HG03565 (cell line): Measurements from ENCODE around the gene APOF.
"Not testable (repeated sequence)": the region's sequence is repeated elsewhere in the genome, so short reads cannot be mapped to it uniquely, and the experiment has no call there.

ENCODE experiments used
- ATAC-seq: cut with Tn5 transposase; IDR thresholded peaks from one replicate; pipeline ENCODE4 v1.9.1; 2021; ENCODE audit warnings: mild to moderate bottlenecking, moderate library complexity; ENCODE audit not compliant: unreplicated experiment

APOF gene

DNA sequence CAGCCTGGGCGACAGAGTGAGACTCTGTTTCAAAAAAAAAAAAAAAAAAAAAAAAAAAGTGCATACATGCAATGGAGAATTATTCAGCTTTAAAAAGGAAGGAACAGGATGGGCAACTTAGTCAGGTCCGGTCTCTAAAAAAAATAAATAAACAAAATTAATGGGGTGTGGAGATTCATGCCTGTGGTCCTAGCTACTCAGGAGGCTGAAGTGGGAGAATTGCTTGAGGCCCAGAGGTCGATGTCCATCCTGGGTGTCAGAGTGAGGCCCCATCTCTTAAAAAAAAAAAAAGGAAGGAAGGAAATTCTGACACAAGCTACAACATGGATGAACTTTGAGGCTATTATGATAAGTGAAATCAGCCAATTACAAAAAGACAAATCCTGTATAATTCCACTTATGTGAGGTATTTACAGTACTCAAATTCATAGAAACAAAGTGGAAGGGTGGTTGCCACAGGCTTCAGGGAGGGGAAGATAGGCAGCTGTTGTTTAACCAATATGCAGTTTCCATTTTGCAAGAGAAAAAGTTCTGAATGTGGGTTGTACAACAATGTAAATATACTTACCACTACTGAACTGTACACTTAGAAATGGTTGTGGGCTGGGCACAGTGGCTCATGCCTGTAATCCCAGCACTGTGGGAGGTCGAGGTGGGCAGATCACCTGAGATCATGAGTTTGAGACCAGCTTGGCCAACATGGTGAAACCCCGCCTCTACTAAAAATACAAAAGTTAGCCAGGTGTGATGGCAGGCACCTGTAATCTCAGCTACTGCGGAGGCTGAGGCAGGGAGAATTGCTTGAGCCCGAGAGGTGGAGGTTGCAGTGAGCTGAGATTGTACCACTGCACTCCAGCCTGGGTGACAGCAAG lies 12.3 kb upstream of the APOF start:
- no peak for ATAC-seq

DNA sequence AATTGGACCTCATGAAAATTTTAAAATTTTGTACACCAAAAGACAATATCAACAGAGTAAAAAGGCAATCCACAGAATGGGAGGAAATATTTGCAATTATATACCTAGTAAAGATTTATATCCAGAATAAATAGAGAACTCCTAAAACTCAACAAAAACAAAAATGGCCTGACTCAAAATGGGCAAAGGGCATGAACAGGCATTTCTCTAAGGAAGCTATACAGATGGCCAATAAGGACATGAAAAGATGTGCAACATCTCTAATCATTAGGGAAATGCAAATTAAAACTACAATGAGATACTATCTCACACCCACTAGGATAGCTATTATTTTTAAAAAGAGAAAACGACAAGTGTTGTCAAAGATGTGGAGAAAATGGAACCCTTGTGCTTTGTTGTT lies 10.9 kb upstream of the APOF start:
- ATAC-seq = no peak

DNA sequence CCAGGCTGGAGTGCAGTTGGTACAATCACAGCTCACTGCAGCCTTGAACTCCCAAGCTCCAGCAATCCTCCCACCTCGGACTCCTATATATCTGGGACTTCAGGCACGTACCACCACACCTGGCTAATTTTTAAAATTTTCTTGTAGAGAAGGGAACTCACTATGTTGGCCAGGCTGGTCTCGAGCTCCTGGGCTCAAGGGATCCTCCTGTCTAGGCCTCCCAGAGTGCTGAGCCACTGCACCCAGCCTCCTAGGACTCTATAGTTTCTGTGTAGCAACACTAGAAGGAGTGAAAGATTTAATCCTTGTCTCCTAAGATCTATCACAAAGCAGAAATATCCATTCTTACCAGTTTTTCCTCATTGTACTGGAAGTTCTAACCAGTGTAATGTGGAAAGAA lies 4.3 kb upstream of the APOF start:
- ATAC-seq = no peak

DNA sequence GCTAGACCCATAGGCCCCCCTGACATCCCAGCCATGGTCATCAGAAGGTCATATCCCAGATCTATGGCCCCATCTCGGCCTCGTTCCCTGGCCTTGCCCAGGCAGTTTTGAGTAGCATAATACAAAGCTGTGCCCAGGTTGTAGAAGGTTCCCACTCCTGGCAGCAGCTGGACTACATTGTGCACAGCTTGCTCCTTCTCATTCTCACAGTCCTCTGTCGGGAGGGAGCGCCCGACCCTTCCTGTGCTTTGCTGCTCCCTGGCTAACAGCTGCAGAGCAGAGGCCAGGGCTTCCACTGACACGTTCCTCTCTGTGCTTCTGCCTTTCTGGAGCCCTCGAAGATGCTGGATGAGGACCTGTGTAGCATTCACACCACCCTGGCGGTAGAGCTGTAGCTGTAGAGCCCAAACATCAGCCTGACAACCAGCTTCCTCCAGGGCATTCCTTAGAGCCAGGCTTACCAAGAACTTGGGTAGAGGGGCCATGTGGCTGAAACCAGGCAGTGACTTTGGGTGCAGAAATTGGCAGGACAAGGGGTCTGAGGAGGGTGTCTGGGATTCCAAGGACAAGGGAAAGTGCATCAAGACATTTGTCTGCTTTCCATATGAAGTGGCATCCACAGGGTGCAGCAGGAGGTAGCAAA lies 1.0 kb downstream of the APOF start:
- ATAC-seq = no peak

DNA sequence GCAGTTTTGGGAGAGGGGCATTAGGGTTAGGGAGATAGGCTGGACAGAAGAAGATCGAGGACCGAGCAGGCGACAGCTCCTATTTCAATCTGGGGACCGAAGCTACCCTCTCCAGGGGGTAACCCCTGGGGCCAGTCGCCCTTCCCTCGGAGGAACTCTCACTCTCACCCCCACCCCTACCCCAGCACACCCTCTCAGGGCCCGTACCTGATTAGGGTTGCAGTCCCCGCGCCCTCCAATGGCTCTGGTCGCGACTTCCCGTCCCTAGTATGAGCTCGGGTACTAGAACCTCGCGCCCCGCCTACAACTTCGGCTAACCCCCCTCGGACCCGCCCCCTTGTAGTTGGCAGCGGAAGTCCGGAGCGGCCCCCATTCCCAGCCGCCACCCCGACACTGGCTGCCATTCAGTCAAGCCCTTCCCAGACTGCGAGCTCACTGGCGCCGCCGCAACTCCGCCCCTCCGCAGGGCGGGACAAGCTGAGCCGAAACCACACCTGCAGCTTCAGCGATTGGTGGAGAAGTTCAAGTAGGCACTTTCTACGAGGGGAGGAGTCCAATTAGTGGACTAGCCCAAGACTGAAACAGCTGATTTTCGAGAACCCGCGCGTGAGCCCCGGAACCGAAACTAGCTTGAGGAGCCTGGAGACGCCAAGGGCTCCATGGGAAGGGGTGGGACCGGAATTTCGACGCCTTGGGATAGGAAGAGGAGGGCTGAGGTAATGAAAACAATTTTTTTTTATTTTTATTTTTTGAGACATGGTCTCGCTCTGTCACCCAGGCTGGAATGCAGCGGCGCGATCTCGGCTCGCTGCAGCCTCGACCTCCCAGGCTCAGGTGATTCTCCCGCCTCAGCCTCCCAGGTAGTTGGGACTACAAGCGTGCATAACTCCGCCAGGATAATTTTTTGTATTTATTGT lies 2.5 kb downstream of the APOF start, which contains the start of gene STAT2:
TSS of gene STAT2 (minus strand) at position 257 of the 917 bp plus-strand sequence. CDS start 3,536 bp downstream, outside the sequence.
- peak; percentile 93 for ATAC-seq

DNA sequence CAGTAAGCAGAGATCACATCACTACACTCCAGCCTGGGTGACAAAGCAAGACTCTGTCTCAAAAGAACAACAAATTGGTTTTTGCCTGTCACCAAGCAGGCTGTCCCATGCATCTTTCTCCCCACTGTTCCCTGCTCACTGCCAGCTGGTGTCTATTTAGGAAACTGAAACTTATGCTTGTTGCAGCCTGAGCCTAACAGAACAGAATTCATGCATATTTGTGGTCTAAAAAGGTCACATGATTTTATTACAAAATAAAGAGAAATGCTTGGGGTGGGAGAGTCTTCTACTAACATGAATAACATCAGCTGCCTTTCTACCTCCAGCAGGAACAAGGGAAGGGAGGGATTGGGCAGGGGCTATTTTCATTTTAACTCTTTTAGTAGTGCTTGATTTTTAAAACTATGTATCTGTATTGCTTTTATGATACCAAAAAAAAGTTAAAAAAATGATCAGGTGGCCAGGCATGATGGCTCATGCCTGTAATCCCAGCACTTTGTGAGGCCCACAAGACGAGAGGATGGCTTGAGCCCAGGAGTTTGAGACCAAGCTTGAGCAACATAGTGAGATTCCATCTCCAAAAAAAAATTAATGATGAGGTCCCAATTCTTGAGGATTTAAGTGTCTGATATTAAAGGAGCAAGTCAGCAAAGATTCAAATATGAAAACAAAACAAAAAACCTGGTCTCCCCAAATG lies 3.7 kb downstream of the APOF start:
- ATAC-seq = no peak

DNA sequence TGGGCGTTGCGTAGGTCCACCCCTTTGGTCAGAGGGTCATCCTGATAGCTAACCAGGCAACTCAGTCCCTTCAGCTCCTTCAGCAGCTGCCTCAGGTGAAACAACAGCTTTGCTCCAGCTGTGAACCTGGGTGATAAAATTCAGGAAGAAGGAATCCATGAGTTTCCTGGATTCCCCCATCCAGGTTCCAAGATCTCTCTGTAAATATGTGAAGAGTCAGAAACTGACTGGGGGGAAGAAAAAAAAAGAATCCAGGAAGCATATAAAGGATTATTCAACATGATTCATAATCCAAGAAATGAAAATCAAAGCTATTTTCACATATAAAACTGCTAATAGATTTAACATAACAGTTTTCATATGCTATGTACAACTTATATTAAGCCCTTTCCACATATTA lies 11.3 kb downstream of the APOF start:
- no peak for ATAC-seq

DNA sequence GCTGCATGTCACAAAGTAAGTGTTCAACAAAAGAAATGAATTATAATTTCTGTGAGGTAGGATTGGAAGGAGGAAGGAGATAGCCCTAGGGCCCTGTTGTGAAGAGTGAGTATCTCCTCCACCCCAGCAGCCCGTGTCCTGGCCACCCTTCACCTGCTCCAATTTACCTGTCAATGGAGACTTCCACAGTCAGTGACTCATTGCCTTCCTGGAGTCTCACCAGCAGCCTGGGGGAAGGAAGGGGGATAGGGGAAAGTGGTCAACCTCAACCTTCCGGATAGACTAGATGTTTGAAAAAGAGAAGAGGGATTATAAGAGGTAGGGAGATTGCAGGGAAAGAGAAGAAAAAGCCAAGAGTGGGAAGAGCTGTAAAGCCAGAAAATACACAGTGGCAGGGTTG lies 12.0 kb downstream of the APOF start:
- ATAC-seq = no peak

DNA sequence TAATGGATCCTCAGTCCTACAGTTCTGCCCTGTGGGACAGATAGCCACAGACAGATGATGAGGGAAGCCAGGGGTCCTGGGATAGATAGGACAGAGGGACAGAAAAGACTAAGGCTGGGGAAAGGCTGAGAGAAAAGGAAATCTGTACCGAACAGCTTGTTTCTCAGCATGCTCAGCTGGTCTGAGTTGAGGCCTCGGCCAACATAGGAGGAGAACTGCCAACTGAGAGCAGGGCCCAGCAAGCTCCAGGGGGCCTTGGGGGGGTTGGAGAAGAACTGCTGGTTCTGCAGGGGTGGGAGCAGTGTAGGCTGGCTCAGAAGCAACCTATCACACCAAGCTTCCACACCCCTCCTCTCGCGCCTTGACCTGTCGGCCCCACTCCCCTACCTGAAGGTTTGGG lies 13.9 kb downstream of the APOF start:
- no peak for ATAC-seq

DNA sequence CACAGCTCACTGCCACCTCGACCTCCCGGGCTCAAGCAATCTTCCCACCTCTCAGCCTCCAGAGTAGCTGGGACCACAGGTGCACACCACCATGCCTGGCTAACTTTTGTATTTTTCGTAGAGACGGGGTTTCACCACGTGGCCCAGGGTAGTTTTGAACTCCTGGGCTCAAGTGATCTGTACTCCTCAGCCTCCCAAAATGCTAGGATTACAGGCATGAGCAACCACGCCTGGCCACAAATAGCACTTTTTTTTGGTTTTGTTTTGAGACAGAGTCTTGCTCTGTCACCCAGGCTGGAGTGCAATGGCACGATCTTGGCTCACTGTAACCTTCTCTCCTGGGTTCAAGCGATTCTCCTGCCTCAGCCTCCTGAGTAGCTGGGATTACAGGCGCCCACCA lies 15.4 kb downstream of the APOF start:
- ATAC-seq = not testable (repeated sequence)

DNA sequence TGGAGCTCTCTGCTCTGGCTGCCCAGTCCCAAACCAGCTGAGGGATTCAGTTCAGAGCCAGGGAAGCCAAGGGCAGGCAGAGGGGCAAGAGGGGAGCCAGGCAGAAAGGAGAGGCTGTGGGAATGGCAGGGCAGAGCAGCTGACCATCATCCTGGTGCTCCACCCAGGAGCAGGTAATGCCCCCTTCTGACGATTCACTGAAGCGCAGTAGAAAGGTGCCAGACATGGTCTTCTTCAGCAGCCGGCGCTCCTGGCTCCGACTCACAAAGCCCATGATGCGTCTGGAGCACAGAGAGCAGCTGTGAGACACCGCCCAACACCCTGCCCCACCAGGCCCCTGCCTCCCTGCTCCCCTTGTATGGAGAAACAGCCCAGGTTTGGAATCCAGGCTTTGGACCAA lies 16.0 kb downstream of the APOF start:
- no peak for ATAC-seq

DNA sequence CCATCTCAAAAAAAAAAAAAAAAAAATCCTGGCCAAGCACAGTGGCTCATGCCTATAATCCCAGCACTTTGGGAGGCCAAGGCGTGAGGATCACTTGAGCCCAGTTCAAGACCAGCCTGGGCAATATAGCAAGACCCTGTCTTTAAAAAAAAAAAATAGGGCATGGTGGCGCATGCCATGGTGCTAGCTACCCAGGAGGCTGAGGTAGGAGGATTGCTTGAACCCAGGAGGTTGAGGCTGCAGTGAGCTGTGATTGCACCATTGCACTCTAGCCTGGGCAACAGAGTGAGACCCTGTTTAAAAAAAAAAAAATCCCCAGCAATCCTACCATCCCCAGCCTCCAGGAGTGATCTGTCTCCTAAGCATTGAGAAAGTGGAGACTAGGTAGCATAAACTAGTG lies 20.4 kb downstream of the APOF start:
- not testable (repeated sequence) for ATAC-seq

DNA sequence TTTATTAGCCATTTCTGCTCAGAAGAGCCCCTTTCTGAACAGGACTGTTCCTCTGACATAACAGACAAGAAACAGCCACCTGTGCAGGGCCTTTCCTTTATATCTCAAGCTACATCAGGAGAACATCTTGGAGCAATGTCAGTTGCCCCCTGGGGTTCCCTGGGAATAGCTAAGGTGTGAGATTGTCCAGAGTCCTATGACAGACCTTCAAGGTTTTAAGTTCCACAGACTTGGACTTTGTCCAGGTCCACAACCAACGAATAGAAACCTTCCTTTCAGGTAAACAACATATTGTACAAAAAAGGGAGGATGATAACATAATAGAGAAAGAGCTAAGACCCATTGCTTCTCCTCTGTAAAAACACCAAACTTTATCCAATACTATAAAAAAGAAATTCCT lies 21.0 kb downstream of the APOF start:
- no peak for ATAC-seq

DNA sequence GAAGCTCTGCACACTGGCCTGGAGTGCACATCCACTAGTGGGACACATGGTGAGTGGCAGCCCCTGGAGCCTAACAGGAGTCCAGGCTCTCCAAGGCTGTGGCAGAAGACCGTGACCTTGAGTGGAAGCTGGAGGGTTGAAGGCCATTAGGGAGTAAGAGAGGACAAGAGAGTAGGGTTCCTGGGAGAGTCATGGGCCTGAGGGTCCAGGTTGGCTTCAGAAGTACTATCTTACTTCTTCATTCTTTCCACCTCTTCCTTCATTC lies 23.6 kb downstream of the APOF start:
- no peak for ATAC-seq

DNA sequence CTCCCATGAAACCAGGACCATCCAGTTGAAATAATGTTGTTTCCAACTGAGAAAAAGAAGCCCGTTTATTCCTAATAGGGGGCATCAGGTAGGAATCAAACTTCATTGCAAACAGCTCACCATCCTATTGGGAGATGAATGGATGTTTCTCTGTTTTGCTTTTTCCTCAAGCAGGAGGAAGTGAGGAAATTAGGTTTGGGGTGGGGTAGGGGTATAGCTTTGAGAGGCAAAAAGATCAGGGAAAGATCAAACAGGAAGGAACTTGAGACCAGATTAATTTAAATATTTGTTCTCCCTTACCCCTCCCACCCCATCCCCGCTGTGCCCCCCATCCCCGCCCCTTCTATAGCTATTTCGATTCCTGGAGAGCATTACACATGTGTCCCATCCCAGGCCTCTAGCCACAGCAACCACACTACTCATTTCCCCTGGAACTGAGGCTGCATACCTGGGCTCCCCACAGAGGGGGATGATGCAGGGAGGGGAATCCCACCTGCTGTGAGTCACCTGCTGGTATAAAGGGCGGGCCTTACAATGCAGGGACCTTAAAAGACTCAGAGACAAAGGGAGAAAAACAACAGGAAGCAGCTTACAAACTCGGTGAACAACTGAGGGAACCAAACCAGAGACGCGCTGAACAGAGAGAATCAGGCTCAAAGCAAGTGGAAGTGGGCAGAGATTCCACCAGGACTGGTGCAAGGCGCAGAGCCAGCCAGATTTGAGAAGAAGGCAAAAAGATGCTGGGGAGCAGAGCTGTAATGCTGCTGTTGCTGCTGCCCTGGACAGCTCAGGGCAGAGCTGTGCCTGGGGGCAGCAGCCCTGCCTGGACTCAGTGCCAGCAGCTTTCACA lies 24.1 kb downstream of the APOF start, which contains the start of gene IL23A:
TSS of gene IL23A (plus strand) at position 577 of the 850 bp plus-strand sequence. CDS start at position 738, 161 bp downstream.
- ATAC-seq = no peak

DNA sequence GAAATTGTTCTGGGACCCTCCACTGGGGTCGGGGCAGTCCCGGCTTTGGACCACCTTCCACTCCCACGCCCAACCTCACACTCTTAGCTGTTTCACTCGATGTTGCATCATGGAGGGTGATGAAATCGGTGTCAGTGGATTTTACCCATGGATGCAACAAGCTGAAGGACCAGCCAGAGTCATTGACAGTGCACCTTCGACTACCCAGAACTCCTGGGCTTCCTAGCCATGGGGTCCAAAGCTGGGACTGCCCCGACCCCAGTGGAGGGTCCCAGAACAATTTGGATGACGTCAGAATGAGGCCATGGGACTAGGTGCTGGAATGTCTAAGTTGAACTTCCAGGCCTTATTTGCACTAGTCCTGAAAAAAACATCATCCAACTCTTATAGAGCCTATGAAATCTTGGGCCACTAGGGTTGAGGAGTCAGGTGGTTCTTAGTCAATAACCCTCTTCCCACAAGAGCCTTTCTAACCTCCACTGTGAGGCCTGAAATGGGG lies 24.9 kb downstream of the APOF start:
- no peak for ATAC-seq

DNA sequence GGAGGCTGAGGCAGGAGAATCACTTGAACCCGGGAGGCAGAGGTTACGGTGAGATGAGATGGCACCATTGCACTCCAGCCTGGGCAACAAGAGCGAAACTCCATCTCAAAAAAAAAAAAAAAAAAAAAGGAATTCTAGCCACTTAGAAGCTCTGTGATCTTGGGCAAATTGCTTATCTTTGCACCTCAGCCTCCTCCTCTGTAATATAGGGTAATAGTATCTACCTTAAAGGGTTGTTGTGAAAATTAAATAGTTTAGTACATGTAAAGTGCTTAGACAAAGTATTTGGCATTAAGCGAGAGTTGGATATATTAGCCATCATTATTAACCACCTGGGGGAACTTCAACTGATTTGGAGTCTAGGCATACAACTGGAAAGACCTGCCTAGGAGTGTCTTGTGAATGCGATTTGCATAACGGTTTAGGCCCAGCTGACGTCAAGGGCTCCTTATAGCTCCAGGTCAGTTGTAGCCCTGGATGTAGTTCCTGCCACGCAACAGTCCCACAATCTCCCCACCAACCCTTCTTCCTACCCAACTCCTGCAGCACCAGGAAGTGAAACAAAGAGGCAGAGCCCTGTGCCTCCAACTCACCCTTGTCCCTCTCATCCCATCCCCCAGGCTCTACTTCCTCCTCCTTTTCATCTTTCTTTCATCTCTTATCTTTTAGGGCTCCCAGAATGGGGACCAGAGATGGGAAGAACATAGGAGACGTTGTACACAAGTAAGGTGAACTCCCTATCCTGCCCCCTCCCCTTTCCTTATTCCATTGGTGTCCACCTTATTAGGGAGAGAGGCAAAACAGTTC lies 26.1 kb downstream of the APOF start:
- no peak for ATAC-seq

DNA sequence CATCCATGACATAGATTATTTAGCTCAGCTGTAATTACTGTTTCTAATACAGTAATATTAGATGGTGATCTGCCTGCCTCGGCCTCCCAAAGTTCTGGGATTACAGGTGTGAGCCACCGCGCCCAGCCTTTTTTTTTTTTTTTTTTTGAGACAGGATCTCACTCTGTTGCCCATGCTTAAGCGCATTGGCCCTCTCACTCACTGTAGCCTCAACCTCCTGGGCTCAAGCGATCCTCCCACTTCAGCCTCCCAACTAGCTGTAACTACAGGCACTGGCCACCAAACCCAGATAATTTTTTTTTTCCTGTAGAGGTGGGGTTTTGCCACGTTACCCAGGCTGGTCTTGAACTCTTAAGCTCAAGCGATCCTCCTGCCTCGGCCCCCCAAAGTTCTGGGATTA lies 27.1 kb downstream of the APOF start:
- not testable (repeated sequence) for ATAC-seq

DNA sequence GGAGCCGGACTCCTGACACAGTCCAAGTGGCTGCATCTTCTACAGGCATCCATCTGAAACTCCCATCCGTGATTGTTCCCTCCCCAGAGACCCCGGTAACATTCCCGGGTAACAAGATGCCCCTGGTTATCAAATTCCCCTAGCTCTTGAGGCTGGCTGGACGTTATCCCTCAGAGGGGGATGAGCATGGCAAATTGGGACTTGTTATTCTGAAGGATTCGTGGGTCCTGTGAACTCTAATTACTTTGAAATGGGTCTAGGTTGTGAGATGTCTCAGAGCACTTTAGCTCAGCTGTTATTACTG lies 28.2 kb downstream of the APOF start:
- ATAC-seq = no peak
